HL-60/S4 treated with retinoic acid at 250 ng/mL for 4 days and 3 days (cell line): ENCODE measurements around the gene MOG.
"Not testable (repeated sequence)": the region's sequence is repeated elsewhere in the genome, so short reads cannot be mapped to it uniquely, and the experiment has no call there.

Experiments
- in situ Hi-C: fragments of 300-500 bp; cut with MboI; formaldehyde crosslinking; loops from 2 replicates; pipeline ENCODE4 v1.7.0; 2022; ENCODE audit warnings: low sequenced_read_pairs

MOG gene

DNA sequence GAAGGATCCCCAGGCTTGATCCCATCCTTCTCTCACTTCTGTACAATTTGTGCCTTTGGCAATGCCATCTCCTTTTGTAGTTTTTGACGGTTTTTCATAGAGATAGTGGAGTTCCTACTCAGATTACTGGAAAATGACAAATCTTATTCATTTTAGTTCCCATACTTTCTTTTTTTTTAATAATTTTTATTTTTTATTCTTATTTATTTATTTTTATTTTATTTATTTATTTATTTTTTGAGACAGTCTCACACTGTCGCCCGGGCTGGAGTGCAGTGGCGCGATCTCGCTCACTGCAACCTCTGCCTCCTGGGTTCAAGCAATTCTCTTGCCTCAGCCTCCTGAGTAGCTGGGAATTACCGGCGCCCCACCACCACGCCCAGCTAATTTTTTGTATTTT lies 19.6 kb upstream of the MOG start:
- in situ Hi-C loops: no loop called here

DNA sequence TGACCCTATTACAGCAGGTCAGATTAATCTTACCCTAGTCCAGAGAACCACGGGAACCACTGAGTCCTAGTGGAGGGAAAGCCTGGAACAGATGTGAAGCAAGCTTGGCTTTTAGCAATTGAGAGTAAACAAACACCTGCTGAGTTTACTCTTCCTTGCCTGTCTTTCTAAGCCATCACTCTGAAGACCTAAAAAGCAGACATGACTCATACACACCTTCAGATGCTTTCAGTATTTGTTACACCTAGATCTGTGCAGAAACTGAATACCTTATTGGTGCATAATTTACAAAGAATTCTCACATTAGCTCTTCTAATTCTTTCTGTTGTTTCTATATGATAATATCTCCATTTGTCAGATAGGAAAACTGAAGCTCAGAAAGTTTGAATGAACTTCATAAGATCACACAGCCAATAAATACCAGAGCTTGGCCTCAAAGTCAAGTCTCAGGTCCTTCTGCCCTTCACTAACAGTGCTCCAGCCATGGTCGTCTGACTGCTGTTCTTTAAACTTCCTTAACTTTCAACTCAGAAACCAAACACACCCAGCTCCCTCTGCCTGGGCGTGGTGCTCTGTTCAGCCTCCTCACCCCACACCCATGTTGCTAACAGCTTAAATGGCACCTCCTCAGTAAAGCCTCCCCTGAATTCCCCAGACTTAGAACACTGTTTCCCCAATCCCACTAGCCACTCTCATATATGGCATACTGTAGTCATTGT lies 15.3 kb upstream of the MOG start:
- in situ Hi-C loops: no loop called here

DNA sequence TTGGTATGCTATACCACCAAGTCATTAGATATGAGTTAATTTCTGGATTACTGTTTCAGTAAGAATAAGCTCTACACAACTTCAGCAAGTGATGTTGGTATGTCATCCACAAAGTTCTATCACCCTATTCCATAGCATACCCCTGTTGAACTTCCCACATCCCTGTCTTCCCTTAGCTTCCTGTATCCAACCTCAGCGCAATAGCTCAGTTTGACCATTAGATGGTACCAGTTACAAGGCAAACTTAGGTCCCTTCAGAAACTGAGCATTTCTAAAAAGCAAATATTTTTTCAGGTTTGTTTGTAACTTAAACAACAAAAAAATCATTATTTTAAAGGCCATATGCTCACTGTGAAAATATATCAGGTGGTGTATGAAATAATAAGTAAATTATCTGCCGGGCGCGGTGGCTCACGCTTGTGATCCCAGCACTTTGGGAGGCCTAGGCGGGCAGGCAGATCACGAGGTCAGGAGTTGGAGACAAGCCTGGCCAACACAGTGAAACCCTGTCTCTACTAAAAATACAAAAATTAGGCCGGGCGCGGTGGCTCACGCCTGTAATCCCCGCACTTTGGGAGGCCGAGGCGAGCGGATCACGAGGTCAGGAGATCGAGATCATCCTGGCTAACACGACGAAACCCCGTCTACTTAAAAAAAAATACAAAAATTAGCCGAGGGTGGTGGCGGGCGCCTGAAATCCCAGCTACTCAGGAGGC lies 8.8 kb upstream of the MOG start:
- in situ Hi-C loops: no loop called here

DNA sequence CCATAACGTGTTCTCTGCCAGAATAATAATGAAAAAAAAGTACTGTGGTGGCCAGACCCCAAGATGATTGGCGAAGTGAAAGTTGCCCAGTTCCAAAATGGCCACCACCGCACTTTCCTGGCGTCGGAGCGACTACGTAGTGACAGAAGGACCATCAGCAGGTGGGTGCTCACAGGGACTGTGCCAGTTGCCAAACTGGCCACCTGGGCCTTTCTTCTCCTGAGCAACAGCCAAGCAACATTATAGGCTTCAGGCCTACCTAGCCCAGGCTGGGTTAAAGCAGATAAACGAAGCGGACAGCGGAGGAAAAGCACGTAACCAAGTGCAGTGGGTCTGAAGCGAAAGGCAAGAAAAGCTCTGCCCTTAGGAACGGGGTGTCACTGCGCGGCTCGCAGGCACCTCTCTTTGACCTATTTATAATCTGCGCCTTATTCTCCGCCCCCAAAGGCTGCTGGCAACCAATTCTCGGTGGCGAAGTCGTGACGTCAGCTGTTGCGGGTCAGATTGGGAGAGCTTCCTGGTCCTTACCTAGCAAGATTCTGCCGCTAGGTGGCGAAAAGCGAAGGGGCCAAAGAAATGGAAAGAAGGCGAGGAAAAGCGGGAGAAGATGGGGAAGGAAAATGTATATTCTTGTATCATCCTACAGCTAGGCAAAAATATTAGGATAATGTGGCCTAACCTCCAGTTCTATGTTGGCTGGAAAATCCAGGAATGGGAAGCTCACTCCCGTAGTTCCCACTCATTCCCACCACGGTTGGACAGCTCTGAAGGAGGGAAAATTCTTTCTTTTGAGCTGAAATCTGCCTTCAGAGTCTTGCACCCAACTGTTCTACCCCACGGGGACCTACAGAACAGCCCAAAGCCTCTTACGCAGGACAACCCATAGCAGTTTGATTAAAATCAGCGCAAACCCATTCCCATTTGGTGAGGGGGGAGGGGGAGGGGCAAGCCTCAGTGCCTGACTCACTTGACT lies 6.9 kb upstream of the MOG start:
- in situ Hi-C loops: no loop called here

DNA sequence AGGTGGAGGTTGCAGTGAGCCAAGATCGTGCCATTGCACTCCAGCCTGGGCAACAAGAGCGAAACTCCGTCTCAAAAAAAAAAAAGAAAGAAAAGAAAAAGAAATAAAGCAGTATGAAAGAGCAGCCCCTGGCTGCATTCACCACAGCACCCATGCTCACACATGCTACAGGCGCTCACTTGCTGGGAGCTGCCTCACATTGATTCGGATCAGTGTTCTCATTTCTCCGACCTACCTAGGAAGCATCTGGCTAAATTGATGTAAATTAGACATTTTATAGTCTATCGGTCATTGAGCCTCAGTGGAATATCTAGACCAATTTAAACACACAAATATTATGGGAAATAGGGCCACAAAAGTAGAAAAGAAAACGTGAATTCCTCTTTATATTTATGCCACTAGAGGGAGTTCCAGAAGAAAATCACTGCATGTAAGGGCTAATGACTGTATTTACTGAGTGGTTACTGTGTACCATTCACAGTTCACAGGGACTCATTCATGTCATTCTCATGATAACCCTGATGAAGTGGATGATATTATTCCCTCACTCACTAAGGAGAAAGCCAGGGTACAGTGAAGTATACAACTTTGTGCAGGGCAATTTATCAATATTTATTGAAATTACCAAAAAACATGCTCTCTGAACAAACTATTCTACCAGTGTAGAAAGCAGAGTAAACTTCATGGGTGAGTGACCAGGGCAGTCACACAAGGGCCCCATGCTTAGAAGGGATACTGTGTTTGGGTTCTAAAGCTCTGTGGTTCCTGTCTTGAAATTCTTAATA lies 5.3 kb upstream of the MOG start:
- in situ Hi-C loops: no loop called here

DNA sequence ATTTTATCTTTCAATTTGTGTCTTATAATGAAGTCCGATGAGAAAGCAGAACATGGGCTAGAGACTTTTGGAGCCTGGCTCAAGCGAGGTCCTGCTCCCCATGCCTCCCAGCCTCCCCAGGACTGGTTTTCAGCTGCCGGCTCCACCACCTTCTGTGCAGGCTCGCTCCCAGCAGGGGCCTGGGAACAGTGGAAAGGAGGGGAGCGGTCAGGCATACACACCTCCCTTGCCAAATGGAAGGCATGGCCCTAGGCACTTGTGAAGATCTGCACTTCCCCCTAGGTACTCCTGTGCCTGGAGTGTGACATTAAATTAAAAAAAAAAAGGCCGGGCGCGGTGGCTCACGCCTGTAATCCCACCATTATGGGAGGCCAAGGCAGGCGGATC lies 4.7 kb upstream of the MOG start:
- in situ Hi-C loops: no loop called here

DNA sequence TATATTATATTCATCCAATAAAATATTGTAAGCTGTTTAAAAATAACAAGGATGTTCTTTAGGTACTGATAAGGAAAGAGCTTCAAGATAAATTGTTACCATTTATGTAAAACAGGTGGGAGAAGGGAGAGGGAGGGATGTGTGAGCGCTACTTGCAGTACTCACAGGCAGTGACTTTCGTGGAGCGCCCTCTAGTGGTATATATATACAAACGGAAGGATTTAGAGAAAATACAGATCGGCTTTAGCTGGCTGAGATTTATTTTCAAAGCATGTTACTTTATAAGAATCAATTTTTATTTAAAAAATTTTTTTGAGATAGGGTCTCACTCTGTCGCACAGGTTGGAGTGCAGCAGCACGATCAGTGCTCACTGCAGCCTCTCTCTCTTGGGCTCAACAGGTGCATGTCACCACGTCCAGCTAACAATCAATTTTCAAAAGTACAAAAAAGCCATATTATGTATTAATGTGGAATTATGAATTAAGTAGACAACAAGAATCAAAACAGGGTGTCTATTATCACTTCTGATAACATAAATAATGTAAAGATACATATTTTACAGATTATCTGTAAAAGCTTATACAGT lies 3.3 kb upstream of the MOG start:
- in situ Hi-C loops: no loop called here

DNA sequence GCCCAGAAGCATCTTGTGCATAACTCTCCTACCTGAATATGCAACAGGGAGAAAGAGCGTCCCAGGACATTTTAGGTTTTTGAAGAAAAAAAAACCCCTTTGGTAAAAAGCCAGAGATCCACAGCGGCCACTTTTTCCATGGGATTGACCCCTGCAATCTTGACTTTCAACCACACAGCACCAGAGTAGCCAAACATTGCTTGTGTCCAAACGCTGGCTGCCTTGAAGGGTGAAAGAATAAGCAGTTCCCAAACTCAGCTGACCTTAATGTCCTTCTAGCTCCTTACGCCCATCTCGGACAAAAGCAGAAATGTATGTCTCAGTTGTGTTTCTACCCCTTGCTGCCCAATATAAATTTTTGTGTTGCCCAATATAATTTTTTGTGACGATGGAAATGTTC lies 1.2 kb upstream of the MOG start:
- in situ Hi-C loops: no loop called here

DNA sequence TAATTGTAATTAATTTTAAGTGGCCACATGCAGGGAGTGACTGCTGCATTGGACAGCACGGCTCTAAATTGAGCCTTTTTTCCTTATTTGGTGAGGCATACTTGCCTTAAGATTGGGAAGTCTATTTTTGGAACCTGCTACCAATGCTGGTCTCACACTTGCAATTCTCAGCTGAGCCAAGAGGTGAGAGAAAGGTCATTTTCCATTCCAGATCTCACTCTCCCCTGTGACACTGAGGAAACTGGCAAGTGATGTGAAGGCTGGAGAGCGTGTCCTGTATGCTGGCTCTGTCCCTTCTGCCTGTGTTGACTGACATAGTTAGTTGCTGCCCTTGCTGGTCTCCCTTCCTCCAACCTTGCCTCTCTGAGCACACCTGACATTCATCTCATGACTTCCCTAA lies 735 bp upstream of the MOG start:
- in situ Hi-C loops: no loop called here

DNA sequence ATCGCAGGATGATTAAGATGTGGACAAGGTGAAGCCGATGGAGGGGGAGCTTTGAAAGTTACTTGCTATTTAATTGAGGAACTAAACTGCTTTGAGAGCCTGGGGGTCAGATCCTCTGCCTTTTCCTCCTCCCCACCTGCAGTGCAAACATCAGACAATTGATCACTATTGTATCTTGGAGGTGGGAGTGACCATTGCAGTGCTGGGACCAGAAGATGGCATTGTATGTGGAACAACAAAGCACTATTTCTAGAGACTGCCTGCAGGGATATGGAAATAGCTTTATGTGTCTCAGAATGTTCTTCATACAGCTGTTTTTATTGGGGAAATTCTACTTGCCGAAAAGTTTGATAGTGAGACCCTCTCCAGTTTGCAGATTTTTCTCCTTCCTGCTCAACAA lies 4.2 kb downstream of the MOG start:
- in situ Hi-C loops: no loop called here

DNA sequence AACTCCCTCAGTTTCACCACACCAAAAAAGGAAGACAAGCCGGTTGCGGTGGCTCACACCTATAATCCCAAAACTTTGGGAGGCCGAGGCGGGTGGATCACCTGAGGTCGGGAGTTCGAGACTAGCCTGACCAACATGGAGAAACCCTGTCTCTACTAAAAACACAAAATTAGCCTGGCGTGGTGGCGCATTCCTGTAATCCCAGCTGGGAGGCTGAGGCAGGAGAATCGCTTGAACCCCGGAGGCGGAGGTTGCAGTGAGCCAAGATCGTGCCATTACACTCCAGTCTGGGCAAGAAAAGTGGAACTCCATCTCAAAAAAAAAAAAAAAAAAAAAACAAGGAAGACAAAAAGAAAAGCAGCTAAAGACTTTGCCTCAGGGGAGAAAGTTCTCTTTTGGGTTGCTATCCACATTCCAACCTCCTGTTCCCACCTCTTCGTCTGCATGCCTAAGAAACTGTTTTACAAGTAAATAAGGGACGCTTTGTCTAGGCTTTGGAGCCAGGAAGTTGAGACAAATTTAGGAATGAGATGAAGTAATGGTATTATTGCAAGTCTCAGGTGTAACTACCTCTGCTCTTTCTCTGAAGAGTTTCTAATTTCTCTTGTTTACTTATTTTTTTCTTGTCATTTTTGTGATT lies 4.7 kb downstream of the MOG start:
- in situ Hi-C loops: not testable (repeated sequence)

DNA sequence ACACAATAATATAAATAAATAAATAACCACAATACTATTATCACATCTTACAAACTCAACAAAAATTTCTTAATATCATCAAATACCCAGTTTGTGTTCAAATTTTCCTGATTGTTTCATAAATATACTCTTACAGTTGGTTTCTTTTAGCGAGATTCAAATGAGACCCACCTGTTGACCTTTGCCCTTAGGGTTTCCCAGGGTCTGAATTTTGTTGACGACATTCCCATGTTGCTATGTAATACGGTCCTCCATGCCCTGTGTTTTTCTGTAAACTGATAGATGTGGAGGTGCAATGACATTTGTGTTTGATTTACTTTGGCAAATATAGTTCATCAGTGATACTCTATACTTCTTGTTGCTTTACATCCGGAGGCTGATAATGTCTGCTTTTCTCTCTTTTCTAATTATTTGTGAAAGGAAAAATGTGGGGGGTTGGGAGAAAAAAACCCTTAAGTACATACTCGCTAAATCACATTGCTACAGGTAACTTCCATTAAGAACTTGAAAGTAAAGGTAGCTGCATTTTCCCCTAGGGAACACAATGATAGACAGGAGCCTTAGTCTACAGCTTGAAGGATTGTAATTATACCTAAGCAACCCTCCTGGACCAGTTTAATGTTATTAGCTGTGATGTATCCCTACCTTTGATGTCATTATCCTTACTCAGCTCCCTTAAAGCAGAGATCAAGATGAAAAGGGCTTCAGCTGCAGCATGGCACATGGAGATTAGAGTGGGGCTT lies 6.6 kb downstream of the MOG start:
- in situ Hi-C loops: no loop called here

DNA sequence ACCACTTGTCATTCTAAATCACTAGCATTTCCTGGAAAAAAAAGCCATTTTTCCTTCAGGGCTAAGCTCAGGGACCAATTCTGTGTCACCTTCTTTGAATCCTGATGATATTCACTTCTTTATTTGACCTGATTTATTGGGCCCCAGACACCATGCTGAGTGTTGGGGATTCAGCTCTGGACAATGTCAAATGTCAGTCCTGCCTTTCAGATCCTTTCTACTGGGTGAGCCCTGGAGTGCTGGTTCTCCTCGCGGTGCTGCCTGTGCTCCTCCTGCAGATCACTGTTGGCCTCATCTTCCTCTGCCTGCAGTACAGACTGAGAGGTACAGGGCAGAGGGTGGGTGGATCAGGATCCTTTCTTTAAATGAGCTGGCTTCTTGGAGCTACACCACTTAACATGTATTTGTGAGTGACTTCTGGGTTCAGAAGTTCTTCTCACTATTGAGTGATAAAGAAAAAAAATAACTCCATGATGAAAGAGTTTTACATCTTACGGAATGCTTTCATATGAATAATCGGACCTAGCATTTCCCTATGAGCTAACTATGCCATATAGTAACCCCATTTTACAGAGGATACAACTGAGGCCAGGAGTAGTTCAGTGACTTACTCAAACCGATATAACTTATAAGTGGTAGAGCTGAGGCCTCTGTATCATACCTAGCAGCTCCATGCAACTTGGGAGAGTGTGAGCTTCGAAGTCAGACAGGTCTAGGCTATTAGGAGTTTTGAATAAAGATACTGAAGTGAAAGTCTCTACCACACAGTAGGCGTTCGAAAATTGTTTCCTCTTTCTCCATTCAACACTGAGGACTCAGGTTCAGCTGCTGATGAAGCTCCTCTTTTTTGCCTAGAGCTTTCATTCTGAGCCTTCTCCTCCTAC lies 9.3 kb downstream of the MOG start:
- in situ Hi-C loops: no loop called here

DNA sequence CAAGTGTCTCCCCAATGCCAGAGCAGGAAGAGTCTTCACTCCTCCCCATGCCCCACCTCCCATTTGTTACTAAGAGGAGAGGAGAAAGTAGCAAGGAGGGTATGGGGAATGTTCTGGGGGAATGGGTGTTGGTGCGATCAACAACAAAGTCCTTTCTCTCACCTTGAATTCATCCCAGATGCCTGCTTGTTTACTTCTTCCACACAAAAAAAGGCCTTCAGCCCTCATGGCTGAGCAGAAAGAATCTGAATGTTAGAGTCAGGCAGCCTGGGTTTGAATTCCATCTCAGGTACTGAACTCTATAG lies 9.9 kb downstream of the MOG start:
- in situ Hi-C loops: no loop called here

DNA sequence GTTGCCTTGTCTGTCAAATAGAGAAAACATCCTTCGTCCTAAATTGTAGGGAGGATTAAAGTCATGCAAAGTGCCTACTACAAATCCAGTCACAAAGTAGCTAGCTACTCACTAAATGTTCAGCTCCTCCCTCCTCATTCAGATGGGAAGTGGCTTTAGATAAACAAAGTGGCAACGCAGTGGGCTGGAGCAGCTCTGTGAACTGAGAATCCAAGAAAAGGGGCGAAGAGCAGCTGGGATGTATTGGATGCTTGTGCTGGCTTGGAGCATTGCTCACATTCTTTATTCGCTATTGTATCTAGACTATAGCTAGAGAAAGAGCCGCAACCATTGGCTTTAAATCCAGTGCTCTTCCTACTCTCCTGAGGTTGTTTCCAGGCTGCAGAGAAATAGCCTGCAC lies 10.3 kb downstream of the MOG start:
- in situ Hi-C loops: no loop called here

DNA sequence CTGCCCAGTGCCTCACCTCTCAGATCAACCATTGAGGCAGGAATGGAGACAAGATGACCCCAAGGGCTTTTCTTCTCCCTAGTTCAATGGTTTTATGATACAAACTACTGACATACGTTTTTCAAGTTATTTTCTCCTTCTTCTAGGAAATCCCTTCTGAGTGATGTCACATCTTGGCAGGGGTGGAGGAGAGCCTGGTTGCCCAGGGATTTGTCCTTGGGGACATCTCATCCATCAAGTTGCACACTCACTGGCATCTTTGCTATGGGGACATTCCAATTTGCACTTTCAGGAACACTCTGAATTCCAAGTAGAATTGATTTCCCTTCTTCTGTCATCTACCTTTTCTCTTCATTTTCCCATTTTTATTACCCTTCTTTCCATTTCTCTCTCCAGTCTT lies 14.1 kb downstream of the MOG start:
- in situ Hi-C loops: no loop called here

DNA sequence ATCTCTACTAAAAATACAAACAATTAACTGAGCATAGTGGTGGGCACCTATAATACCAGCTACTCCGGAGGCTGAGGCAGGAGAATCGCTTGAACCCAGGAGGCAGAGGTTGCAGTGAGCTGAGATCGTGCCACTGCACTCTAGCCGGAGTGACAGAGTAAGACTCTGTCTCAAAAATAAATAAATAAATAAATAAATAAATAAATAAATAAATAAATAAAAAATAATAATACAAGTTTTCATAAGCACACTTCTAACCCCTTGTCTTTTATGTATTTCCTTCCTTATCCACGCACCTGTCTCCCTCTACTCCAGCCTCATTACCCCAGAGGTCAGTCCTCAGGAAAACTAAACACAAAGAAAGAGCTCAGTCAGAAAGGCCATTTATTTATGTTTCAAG lies 15.2 kb downstream of the MOG start:
- in situ Hi-C loops: not testable (repeated sequence)

DNA sequence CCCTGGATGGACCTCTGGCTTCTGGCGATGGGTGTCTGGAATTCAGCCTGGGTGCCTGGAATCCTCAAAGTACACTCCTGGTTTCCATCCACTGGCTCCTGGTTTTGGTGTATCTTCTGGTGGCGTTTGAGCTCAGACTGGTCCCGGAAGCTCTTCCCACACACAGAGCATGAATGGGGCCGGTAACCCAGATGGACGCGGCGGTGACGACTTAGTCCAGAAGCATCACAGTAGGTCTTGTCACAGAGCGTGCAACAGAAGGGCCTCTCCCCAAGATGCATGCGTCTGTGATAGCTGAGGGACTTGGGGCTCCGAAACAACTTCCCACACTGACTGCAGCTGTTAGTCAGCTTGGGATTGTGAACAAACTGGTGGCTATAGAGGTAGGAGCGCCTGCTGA lies 16.3 kb downstream of the MOG start:
- in situ Hi-C loops: no loop called here

DNA sequence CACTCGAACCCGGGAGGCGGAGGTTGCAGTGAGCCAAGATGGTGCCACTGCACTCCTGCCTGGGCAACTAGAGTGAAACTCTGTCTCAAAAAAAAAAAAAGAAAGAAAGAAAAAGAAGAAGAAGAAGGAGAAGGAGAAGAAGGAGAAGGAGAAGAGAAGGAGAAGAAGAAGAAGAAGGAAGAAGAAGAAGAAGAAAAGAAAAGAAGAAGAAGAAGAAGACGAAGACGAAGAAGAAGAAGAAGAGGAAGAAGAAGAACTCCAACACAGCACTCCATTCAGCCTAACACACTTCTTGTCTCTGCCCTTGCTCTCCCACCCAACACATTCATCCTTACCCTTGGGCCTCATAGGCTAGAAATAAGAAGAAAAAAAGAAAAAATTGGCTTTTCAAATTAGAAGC lies 17.1 kb downstream of the MOG start:
- in situ Hi-C loops: no loop called here
